ENCODE measurements around the gene CD320.
"Not testable (repeated sequence)": the region's sequence is repeated elsewhere in the genome, so short reads cannot be mapped to it uniquely, and the experiment has no call there.

The CD320 gene

DNA sequence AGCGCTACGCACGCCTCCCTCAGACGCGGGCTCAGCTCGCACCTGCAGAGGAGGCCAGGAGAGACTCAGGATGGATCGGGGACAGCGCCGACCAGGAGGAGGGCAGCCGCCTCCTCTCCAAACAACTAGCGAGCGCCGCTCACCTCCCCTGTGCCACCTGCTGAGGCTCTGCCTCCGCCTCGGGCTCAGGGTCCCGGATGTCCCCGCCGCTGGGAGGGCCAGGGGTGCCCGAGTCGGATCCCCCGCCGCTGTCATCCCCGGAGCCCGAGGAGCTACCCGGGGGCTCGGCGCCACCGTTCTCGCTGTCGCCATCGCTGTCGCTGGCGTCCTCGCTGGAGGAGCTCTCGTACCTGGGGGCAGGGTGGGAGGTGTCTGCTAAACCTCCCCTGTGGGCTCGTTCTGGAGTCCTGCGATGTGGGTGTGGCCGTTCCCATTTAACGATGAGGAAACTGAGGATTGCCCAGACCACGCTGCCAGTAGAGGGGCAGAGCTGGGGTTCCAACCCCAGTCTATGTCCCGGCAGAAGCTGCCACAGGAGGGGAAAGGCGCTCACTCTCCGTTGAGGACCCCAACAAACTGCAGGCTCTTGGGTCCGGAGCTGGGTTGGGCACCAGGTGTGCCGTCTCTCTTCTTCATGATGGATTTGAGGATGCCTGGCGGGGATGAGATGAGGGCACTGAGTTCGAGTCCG lies 25.8 kb upstream of the CD320 start:
- DNase-seq (ENCODE audit: low read depth in 3 of 3): no peak

DNA sequence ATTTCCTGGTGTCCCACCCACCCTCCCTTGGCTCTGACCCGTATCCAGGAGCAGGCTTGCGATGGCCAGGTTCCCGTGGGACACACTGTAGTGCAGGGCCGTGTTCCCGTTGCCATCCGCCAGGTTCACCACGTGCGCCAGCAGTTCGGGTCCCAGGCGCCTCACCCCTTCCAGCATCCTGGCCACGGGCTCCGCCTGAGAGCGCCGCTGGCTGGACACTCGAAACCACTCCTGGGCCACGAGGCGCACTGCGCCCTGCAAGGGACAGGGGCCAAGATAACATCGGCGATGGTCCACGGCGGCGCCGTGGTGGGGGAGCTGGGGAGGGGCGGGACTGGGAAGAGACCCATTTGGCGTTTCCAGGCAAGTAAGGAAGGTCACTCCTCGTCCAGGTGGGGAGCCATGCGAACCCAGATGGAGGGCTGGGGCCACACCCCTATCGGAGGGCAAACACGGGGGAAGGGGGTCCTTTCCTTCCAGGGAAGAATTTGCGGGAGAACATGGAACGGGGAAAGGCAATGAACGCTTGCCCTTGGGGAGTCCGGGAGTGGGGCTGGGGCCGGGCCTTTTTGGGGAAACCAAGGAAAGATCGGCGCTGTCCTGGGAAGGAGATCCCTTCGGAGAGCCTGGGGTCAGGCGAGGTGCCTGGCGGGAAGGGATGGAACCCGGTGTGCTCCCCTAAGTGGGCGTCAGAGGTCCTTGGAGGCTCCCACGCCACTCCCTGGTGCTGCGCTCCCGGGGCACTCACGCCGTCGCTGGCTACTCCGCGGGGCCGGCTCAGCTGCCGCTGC lies 25.0 kb upstream of the CD320 start:
- no peak for DNase-seq (ENCODE audit: low read depth in 3 of 3)

DNA sequence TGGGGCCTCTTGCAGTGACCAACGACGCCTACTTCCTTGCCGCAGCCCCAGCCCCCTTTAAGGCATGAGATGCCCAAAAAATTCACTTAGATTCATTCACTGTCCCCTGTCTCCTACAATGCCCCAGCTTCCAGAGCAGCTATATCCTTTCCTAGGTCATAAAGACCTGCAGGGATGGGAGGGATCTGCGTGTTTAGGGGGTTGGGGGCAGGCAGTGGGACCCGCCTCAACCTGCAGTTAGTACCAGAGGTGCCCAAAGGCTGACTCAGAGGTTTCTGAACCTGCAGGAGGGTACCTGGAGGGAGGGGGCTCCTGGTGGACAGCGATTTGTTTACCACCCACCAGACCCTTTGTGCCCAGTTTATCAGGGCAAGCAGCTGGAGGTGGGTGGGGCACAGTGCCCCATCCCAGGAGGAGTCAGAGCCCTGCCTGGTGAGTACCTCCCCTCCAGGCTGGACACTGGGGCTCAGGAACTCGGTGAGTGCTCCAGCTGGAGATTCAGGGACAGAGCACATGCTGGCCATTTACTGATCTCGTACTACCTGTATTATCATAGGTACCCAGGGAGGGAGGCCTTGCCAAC lies 23.2 kb upstream of the CD320 start:
- no peak for DNase-seq (ENCODE audit: low read depth in 3 of 3)

DNA sequence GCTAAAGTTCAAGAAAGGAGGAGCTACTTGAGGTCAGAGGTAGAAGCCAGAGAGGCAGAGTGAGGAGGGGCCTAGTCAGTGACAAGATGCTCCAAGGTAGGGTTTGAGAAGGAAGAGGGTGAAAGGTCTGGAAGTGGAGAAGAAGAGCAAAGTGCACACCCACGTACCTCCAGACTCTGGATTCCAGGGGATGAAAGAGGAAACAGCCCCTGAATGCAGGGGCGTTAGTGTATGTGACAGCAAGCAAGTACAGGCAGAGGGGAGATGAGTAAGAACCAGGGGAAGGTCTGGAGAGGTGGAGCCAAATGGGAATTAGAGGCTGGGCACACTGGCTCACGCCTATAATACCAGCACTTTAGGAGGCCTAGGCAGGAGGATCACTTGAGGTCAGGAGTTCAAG lies 21.8 kb upstream of the CD320 start:
- no peak for DNase-seq (ENCODE audit: low read depth in 3 of 3)

DNA sequence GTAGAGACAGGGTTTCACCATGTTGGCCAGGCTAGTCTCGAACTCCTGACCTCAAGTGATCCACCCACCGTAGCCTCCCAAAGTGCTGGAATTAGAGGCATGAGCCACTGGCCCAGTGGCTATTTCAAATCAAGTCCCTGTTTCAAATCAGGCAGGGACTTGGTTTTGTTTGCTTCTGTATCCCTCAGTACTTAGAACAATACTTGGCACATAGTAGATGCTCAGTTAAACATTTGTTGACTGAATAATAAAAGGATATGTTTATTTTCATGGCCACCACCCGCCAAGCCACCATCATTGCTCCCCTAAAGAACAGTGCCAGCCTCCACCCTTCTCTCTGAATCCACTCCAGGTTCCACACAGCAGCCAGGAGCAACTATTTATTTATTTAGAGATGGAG lies 17.3 kb upstream of the CD320 start:
- no peak for DNase-seq (ENCODE audit: low read depth in 3 of 3)

DNA sequence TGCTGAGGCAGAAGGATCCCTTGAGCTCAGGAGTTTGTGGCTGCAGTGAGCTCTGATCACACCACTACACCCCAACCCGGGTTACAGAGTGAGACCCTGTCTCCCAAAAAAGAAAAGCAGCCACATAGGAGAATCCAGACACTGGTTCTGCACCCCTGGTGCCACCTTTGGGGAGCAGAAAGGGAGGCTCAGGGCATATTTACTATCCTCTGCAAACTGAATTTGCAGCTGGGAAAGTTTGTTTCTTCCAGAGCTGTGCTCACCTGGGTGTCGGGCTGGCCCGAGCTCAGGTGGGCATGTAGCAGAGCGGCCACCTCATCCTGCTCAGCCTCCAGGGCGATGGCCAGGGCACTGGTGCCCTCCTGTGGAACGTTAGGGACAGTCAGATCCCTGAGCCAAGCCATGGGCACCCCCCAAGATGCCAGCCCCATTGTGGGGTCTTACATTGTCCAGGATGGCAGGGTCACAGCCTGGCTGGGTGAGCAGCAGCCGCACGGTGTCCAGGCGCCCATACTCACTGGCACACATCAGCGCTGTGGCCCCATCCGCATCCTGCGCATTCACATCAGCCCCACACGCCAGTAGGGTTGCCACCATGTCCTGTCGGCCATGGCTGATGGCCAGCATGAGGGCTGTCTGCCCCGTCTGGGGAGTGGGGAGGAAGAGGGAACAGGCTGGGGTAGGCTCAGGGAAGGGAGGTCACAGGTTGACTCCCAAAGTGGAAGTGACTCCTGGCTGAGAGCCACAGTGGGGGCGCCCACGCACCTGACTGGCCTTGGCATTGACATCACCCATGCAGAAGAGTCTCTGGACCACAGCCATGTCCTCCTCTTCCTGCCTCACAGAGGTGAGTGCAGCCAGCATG lies 16.3 kb upstream of the CD320 start:
- peak in 1 of 3 experiments; percentile 29 for DNase-seq (ENCODE audit: low read depth in 3 of 3)

DNA sequence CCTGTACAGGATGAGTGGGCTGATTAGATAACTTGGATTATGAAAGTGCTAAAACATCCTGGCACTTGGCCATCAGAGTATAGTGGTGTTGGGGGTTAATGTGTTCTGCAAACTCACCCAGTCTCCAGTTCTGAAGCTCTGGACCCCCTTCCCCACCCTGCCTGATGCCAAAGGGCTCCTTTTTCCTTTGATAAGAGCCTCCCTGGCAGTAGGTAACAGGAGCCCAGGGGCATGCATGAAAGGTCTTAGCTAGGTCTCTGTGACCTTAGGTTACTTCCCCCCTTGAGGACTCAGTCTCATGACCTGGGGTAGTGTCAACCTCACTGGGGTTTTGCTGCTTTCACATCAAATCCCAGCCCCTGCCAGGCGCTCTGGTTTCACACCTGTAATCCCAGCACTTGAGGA lies 15.6 kb upstream of the CD320 start:
- DNase-seq (ENCODE audit: low read depth in 3 of 3): no peak

DNA sequence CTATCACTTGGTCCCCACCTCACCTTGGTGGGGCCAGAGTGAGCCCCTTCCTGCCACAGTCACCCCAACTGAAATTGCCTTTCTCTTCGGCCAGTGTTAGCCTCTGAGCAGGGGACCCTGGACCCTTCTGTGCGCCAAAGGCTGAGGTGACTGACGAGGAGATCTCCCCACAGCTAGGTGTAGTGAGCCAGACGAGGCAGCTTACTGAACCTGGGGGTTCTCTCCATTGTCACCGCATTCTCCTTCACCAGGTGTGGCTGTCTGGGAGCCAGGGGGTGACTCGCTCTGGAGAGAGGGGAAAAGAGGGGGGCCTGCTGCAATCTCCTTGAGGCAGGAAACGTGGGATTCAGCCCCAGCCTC lies 14.5 kb upstream of the CD320 start:
- no peak for DNase-seq (ENCODE audit: low read depth in 3 of 3)

DNA sequence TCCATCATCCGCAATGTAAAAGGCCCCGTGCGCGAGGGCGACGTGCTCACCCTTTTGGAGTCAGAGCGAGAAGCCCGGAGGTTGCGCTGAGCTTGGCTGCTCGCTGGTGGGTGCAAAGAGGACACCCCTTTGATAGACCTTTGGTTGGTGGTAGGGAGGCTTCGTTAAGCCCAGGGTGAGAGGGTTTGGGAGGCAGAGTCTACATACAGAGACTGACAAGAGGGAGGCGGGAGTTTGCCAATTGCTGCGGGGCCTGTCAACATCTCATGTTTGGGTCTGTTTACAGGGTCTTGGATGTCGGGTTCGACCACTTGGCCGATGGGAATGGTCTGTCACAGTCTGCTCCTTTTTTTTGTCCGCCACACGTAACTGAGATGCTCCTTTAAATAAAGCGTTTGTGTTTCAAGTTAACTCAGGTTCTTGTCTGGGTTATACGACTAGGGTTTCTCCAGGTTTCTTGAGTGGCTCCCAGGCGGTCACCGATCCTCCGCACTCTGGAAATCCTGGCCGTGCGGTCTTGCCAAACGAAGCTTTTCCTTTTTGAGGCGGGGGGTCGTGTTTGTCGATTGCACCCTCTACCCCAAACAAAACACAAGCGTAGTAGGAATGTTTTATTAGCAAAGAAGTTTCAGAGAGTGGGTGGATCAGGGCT lies 14.0 kb upstream of the CD320 start:
- DNase-seq (ENCODE audit: low read depth in 3 of 3): no peak

DNA sequence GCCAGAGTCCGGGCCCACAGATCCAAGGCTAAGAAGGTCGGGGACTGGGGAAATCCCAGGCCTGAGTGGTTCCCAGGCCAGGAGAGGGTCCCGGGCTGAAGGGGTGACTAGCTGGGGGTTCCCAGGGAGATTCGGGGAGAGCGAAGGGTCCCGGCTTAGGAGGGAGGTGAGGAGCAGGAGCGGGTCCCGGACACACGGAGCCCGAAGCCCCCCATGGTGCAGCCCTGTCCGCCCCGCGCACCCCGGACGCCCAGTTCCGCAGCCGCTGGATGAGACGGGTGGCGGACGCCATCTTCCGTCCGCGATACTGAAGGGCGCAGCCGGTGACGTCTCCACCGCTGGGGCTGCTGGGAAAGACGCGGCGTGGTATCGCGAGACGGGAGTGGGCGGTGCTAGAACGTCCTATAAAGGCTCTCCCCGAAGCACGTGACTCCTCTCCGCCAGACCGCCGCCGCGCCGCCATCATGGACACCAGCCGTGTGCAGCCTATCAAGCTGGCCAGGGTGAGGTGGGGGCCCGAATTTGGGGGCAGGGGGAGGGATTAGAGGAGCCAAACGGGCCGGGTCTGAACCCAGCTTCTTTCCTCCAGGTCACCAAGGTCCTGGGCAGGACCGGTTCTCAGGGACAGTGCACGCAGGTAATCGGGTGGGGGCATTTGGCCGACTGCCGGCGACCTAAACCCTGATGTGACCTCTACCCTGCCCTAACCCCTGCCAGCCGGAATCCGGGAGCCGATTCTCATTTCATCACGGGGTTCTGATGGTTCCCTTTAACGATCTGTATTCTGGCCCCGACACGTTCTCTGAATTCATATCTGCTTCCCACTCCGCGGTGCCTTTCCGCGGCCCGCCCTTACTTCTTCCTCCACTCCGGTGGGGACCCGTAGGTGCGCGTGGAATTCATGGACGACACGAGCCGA lies 13.2 kb upstream of the CD320 start, which contains the start of the genes NDUFA7 and RPS28:
NDUFA7 (minus strand) TSS at position 309 of the 919 bp plus-strand sequence; CDS start at position 292, 17 bp downstream.
RPS28 (plus strand) TSS at position 430 of the 919 bp plus-strand sequence; CDS start at position 465, 35 bp downstream.
- DNase-seq (ENCODE audit: low read depth in 3 of 3): peak; percentile 94 to 95 (median 94)

DNA sequence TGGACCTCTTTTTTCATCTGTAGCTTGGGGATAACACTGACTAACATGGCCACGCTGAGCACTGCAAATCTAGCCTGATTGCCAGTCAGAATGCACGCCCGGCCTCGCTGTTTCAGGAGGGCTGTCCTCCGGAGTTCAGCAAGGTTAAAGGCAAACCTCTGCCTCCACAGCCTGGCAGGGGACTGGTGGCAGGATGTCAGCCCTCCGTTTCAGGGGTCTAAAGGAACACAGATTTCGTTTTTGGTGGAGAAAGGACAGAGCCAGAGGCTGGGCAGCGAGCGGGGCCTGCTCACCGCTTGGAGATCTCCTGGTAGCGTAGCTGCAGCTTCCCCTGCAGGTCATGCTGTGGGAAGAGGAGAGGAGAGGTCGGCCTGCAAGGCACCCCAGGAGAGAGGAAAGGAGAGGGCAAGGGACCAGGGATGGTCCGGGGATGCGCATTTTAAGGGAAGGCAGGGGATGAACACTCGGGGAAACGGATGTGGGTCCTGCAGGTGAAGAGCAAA lies 12.5 kb upstream of the CD320 start:
- no peak for DNase-seq (ENCODE audit: low read depth in 3 of 3)

DNA sequence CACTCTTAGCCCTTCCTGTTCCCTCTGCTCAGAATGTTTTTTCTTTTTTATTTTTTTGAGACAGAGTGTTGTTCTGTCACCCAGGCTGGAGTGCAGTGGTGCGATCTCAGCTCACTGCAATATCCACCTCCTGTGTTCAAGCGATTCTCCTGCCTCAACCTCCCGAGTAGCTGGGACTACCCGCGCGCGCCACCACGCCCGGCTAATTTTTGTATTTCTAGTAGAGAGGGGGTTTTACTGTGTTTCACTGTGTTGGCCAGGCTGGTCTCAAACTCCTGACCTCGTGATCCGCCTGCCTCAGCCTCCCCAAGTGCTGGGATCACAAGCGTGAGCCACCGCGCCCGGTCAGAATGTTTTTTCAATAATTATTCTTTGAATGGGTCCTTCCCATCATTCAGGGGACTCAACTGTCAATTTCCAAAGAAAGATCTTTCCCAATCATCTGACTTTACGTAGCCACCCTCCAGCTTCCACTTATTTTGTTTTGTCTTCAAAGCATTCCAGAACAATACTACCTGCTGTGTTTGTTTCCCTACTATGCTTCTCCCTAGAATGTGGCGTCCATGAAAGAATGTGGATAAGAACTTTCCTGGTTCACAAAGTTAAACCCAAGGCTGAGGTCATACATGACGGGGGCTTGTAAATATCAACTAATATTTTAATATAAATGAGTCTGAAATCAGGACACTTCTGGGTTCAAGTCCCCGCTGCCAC lies 11.8 kb upstream of the CD320 start:
- DNase-seq (ENCODE audit: low read depth in 3 of 3): no peak

DNA sequence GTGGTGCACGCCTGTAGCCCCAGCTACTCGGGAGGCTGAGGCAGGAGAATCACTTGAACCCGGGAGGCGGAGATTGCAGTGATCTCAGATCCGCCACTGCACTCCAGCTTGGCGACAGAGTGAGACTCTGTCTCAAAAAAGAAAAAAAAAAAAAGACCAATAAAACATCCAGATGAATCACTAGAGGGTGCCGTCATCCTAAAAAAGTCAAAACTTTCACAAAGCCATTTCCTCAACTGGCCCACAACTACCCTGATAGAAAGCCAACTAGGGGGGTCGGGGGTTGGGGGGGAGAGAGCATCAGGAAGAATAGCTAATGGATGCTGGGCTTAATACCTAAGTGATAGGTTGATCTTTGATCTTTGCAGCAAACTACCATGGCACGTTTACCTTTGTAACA lies 10.7 kb upstream of the CD320 start:
- not testable (repeated sequence) for DNase-seq (ENCODE audit: low read depth in 3 of 3)

DNA sequence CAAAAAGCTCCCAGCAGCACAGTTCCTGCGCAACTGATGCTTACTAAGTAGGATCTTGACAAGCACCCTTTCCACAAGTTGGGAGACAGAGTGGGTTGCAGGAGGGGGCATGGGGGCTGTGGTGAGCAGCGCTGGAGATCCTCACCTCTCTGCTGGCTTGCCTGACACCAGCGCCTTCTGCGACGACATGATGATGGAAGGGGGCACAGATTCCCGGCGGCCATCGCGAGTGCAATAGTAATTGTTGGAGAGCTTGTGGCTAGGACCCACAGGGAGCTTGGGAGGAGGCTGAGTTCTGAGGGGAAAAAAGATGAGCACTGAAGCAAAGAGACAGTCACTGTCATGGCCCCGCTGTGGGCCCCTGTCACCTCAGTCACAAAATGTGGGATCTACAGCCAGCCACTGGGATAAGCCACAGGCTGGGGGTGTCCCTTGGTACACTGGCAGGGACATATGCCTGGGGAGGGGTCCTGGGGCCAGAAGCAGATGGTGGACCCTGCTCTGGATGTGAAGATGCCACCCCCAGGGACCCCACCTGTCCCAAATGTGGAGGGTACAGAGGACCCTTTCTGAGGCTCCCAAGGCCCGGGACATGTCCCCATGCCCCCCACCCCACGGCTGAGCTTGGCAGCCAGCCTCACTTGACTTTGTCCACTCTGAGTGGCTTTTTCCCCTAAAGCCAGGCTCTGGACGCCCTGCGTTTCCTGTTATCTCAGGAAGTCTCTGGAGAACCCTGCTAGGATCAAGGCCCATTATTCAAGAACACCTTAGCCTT lies 8.4 kb upstream of the CD320 start:
- DNase-seq (ENCODE audit: low read depth in 3 of 3): no peak

DNA sequence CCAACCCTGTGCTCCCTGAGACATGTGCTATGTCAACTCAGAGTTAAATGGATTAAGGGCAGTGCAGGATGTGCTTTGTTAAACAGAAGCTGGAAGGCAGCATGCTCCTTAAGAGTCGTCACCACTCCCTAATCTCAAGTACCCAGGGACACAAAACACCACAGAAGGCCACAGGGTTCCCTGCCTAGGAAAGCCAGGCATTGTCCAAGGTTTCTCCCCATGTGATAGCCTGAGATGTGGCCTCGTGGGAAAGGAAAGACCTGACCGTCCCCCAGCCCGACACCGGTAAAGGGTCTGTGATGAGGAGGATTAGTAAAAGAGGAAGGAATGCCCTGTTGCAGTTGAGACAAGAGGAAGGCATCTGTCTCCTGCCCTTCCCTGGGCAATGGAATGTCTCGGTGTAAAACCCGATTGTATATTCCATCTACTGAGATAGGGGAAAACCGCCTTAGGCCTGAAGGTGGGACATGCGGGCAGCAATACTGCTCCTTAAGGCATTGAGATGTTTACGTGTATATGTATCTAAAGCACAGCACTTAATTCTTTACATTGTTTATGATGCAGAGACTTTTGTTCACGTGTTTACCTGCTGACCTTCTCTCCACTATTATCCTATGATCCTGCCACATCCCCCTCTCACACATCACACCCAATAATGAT lies 7.0 kb upstream of the CD320 start:
- DNase-seq (ENCODE audit: low read depth in 3 of 3): not testable (repeated sequence)

DNA sequence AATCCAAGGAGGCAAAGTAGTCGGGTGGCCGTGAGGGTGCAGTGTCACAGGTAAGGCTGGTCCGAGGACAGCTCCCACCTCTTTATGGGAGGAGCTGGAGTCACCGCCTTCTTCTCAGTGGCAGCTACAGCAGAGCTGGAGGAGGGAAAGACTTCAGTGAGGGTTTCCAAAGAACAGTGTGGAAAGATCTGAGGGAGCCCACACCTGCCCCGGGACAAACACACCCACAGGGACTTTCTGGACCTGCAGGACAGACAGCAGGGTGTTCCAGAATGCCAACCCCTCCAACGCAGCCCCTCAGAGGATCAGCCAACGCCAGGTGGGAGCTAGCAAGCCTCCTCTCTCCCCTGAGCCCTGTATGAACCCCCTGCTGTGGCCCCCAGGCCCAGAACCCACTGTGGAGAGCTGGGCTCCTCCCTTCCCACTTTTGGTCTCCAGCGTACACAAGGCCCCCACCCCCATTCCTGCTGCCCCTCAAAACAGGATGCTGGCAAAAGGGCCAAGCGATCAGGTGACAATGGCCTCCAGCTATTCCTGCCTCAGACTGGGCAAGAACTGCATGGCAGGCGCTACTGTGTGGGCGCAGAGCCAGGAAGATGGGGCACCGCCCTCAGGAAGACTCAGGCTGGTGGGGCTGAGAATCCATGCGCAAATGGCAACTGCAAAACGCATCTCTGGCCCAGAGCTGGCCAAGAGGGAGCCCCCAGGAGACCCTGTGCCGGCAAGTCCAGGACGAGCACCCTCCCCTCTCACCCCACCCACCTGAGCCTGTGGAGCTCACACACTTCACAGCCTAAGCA lies 3.5 kb upstream of the CD320 start:
- no peak for DNase-seq (ENCODE audit: low read depth in 3 of 3)
